Fibroblast of the aortic adventitia (primary cell): ENCODE measurements around the gene AGL. TPM values are rescaled to one million over a fixed set of nuclear protein-coding genes. Genes with fewer than 3 reads are reported as not detected.
"Not testable (repeated sequence)": the region's sequence is repeated elsewhere in the genome, so short reads cannot be mapped to it uniquely, and the experiment has no call there.

Experiments
- DNase-seq: peaks from one replicate; pipeline ENCODE4 v3.0.0-alpha.2; 2010; ENCODE audit warnings: low read depth
- H3K4me3 ChIP-seq: 2 replicates; pipeline ENCODE4 v1.5.1; 2011; ENCODE audit warnings: low read depth, mild to moderate bottlenecking, control low read depth, low read length, moderate library complexity
- total RNA-seq: library from RNA; depleted of rRNA; stranded (reverse); fragments of >200 nt; gene quantifications from 2 replicates; pipeline ENCODE4 v1.2.3, GENCODE V29; 2012; ENCODE audit warnings: low replicate concordance
- TF ChIP-seq, protein P1 (sequence below): IDR thresholded peaks from 2 replicates; pipeline ENCODE4 v1.5.1; 2011; ENCODE audit warnings: mild to moderate bottlenecking, low read length, control low read depth, inconsistent platforms; ENCODE audit not compliant: insufficient read depth

The AGL gene
- total RNA-seq, 1 donor: 17.3 TPM

DNA sequence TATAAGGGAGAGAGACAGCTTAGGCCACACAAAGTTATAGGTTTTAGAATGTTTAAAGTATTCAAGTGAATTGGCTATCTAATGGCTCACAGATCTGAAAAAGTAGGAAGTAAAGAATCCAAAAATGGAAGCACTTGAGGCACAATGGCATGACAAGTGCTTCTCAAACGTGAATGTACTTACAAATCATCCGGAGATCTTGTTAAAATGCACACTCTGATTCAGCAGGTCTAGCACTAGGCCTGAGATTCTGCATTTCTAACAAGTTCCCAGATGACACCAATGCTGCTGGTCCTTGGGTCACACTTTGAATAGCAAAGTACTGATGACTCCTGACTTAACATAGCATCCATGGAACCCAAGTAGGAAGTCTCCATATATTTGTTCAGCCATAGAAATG, 20.9 kb upstream of the AGL start:
- TF ChIP-seq, protein P1, sequence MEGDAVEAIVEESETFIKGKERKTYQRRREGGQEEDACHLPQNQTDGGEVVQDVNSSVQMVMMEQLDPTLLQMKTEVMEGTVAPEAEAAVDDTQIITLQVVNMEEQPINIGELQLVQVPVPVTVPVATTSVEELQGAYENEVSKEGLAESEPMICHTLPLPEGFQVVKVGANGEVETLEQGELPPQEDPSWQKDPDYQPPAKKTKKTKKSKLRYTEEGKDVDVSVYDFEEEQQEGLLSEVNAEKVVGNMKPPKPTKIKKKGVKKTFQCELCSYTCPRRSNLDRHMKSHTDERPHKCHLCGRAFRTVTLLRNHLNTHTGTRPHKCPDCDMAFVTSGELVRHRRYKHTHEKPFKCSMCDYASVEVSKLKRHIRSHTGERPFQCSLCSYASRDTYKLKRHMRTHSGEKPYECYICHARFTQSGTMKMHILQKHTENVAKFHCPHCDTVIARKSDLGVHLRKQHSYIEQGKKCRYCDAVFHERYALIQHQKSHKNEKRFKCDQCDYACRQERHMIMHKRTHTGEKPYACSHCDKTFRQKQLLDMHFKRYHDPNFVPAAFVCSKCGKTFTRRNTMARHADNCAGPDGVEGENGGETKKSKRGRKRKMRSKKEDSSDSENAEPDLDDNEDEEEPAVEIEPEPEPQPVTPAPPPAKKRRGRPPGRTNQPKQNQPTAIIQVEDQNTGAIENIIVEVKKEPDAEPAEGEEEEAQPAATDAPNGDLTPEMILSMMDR: no peak
- H3K4me3 ChIP-seq: no peak overlapping the region
- no peak for DNase-seq

DNA sequence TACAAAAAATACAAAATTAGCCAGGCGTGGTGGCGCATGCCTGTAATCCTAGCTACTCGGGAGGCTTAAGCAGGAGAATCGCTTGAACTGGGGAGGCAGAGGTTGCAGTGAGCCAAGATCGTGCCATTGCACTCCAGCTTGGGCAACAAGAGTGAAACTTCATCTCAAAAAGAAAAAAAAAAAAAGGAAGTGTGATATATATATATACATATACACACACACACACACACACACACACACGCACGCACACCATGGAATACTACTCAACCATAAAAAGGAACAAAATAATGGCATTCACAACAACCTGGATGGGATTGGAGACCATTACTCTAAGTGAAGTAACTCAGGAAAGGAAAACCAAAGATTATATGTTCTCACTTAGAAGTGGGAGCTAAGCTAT, 16.2 kb upstream of the AGL start:
- H3K4me3 ChIP-seq, DNase-seq: not testable (repeated sequence)

GRCh38 chr1:99836171-99837103, 13.7 kb upstream of the AGL start:
- not testable (repeated sequence) for H3K4me3 ChIP-seq, DNase-seq

DNA sequence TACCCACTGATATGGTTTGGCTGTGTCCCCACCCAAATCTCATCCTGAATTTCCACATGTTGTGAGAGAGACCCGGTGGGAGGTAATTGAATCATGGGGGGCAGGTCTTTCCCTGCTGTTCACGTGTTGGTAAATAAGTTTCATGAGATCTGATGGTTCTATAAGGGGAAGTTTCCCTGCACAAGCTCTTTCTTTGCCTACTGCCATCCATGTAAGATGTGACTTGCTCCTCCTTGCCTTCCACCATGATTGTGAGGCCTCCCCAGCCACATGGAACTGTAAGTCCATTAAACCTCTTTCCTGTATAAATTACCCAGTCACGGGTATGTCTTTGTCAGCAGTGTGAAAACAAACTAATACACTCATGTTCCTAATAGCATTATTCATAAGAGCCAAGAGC, 9.8 kb upstream of the AGL start:
- H3K4me3 ChIP-seq, DNase-seq: not testable (repeated sequence)

DNA sequence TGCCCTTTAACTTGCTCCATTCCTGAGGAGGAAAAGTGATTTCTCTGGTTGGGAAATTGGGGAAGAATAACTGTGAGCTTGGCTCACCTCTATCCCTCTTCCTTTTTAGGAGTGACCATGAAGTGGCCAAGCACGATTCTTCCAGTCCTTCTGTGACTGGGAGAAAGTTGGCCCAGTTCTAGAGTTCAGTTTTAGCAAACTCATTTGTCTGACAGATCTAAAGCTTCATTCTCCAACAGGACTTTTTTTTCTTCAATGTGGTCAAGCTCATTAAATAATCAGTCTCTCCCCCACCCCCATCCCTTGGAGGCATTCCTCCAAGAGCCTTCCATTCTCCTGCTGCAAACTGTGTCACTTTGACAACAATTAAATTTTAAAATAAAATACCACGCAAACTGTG, 6.4 kb upstream of the AGL start:
- TF ChIP-seq, protein P1: no peak
- H3K4me3 ChIP-seq: no peak overlapping the region
- DNase-seq: no peak

DNA sequence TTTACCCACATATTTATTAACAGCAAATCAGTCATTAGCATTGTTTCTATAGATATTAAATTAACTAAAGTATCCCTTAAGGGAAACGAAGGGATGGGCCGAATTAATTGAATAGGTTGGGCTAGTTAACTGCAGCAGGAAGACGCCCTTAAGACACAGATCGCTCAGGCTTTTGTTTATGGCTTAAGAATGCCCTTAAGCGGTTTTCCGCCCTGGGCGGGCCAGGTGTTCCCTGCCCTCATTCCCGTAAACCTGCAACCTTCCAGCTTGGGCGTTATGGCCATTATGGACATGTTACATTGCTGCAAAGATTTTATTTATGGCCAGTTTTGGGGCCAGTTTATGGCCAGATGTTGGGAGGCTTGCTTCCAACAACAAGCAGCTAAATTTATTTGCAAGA, 5.0 kb upstream of the AGL start:
- H3K4me3 ChIP-seq, DNase-seq: not testable (repeated sequence)

- DNase-seq: no peak
- H3K4me3 ChIP-seq: peak overlapping the region; percentile 70
- TF ChIP-seq, protein P1: no peak
Observed at GRCh38 chr1:99849413-99849743, 783 bp upstream of the AGL start.

- peak overlapping the region; percentile 70 for H3K4me3 ChIP-seq
- DNase-seq: peak; percentile 28
- TF ChIP-seq, protein P1: no peak
Observed at GRCh38 chr1:99850459-99851291, 514 bp downstream of the AGL start.
